ENCODE results near the gene ARHGAP26.
"Not testable (repeated sequence)": the region's sequence is repeated elsewhere in the genome, so short reads cannot be mapped to it uniquely, and the experiment has no call there.

Gene ARHGAP26

DNA sequence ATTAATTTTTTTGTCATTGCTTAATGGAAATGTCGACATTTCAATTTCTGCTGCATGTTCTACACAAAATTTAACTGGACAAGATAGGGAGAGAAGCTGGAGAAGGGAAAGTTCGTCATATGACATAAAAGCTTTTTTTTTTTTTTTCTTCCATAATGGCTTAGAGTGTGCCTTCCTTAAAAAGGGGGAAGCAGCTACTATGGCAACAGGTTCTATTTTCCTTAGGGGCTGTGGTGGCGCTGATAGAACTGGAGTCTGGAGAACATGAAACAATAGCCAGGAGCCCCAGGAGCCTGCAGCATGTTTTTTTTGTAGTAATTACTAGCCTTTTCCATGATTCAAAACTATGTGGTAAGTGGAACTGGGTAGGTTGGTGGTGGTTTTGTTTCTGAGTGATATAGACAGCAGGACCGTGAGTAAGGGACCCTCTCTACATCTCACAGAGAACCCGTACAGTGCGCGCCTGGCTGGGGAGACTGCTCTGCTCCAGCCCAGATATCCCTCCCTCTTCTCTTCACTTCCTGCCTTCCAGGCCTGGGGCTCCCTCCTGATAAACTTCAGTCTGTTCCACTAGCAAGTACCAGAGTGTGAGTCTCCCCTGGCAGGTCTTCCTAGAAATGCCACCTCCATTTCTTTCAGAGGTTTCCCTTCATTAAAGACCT lies 331.7 kb downstream of the ARHGAP26 start:
- Histone ChIP-seq H3K4me3 (no peak overlapping the region), H3K9me3 (no peaks in the 10 kb centered on the region), H3K4me1 (no peaks in the 10 kb centered on the region), H3K27me3 (ENCODE audit: low read depth) (no peaks in the 10 kb centered on the region), H3K36me3 (replicated peaks) (no peaks in the 10 kb centered on the region)
- in situ Hi-C loops (cut with MboI; ENCODE audit: low sequenced_read_pairs): no loop called here
- DNase-seq (ENCODE audit: low spot score in 2 of 2): no peak

- in situ Hi-C loops (cut with MboI; ENCODE audit: low sequenced_read_pairs): no loop called here
- Histone ChIP-seq H3K4me1 (no peaks in the 10 kb centered on the region), H3K27me3 (ENCODE audit: low read depth) (no peaks in the 10 kb centered on the region)
These were observed 332.2 kb downstream of the ARHGAP26 start for GRCh38 chr5:143102411-143102810.

DNA sequence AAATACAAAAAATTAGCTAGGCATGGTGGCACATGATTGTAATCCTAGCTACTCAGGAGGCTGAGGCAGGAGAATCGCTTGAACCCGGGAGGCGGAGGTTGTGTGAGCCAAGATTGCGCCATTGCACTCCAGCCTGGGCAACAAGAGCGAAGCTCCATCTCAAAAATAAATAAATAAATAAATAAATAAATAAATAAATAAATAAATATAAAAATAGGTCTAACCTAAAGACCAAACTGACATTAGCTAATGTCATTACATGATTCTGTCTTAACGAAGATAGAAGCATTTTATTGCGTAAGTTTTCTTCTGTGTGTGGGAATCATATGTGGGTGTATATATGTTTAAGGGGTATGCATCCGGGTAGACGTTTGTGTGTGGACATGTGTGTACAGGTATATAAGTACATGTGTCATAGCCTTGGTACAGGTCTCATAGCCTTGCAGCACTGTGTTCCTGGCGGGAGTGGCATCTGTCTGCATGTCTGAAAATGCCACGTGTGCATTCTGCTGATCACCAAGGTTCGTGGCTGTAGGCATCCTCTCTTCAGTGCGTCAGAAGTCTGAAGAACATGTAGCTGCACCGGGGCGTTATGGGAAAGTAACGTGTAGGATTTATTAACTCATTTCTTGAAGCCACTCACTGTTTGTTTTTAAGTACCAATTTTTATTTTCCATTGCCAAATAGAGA lies 335.2 kb downstream of the ARHGAP26 start:
- DNase-seq (ENCODE audit: low spot score in 2 of 2): no peak
- no peaks in the 10 kb centered on the region for H3K36me3 ChIP-seq (replicated peaks)
- in situ Hi-C loops (cut with MboI; ENCODE audit: low sequenced_read_pairs): no loop called here
- H3K27me3 ChIP-seq (ENCODE audit: low read depth): no peaks in the 10 kb centered on the region
- no peaks in the 10 kb centered on the region for H3K4me1 ChIP-seq
- H3K4me3 ChIP-seq: no peak overlapping the region
- no peaks in the 10 kb centered on the region for H3K9me3 ChIP-seq

More at GRCh38 chr5:143102411-143102810, 332.2 kb downstream of the ARHGAP26 start:
- no peak for DNase-seq (ENCODE audit: low spot score in 2 of 2)
- H3K4me3 ChIP-seq: no peak overlapping the region
- no peaks in the 10 kb centered on the region for H3K36me3 ChIP-seq (replicated peaks)
- no peaks in the 10 kb centered on the region for H3K9me3 ChIP-seq

DNA sequence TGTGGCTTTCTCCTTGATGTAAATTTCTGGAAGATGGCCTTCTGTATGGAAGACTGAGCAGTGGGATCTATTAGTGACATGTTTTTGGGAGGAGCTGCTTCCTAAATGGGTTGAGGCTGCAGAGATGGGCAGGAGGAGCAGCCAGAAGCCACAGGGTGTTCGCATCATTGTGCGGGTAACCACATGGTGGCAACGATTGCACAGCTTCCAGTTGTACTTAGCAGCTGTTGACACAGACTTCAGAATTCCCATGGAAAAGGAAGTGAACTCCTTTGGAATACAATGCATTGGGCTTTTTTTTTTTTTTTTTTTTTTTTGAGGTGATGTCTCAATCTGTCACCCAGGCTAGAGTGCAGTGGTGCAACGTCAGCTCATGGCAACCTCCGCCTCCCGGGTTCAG lies 336.0 kb downstream of the ARHGAP26 start:
- in situ Hi-C loops (cut with MboI; ENCODE audit: low sequenced_read_pairs): no loop called here

GRCh38 chr5:143108498-143109128 lies 338.4 kb downstream of the ARHGAP26 start:
- H3K27me3 ChIP-seq (ENCODE audit: low read depth): no peaks in the 10 kb centered on the region
- in situ Hi-C loops (cut with MboI; ENCODE audit: low sequenced_read_pairs): no loop called here
- no peak overlapping the region for H3K4me3 ChIP-seq
- peaks cover 6% of the 10 kb centered on the region; the same call in 1 of the 2 replicates for H3K4me1 ChIP-seq
- no peaks in the 10 kb centered on the region for H3K9me3 ChIP-seq
- DNase-seq (ENCODE audit: low spot score in 2 of 2): no peak
- no peaks in the 10 kb centered on the region for H3K36me3 ChIP-seq (replicated peaks)

More for the DNA sequence above, 336.0 kb downstream of the ARHGAP26 start:
- Histone ChIP-seq H3K9me3 (no peaks in the 10 kb centered on the region), H3K27me3 (ENCODE audit: low read depth) (no peaks in the 10 kb centered on the region), H3K36me3 (replicated peaks) (no peaks in the 10 kb centered on the region), H3K4me1 (peaks cover 5% of the 10 kb centered on the region; the same call in 1 of the 2 replicates), H3K4me3 (no peak overlapping the region)
- no peak for DNase-seq (ENCODE audit: low spot score in 2 of 2)

DNA sequence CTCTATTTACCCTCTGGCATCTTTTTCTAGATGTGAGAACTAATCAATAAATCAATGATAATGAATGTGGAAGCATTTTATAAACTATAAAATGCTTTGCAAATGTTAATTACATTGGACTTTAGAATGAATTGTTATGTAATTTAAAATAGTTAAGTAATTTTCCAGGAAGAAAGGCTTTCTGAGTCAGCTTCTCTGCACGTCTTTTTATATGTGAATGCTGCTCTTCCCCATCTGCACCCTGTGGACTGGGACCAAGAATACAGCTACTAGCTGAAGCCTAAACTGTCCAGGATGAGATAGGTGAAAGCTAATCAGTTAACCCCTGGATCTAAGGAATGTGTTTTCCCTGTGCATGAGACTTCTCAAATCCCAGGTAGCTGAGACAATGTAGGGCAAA lies 340.4 kb downstream of the ARHGAP26 start:
- H3K4me3 ChIP-seq: no peak overlapping the region

DNA sequence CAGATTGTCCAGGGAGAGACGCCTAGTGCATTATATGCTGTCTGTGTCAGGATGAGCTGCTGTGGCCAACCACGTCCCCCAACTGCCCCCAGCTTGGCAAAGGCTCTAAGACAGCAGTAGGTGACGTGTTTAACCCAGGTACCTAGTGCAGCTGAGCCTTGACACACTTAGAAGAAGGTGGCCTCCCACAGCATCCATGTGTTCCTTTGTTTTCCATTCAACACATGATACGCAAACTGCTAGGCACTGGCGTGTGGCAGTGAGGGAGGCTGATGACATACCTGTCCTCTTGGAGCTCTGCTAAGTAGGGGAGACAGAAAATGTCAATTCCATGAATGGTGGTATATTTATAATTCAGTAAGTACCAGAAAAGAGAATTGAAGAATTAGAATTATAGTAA lies 341.6 kb downstream of the ARHGAP26 start:
- Histone ChIP-seq H3K4me3 (no peak overlapping the region), H3K9me3 (no peaks in the 10 kb centered on the region), H3K4me1 (peaks cover 6% of the 10 kb centered on the region; the same call in 1 of the 2 replicates), H3K27me3 (ENCODE audit: low read depth) (no peaks in the 10 kb centered on the region), H3K36me3 (replicated peaks) (no peaks in the 10 kb centered on the region)
- DNase-seq (ENCODE audit: low spot score in 2 of 2): no peak
- in situ Hi-C loops (cut with MboI; ENCODE audit: low sequenced_read_pairs): no loop called here

More for the DNA sequence above, 340.4 kb downstream of the ARHGAP26 start:
- in situ Hi-C loops (cut with MboI; ENCODE audit: low sequenced_read_pairs): no loop called here
- DNase-seq (ENCODE audit: low spot score in 2 of 2): peak; percentile 26 to 58
- peaks cover 6% of the 10 kb centered on the region; the same call in 1 of the 2 replicates for H3K4me1 ChIP-seq
- no peaks in the 10 kb centered on the region for H3K9me3 ChIP-seq
- H3K27me3 ChIP-seq (ENCODE audit: low read depth): no peaks in the 10 kb centered on the region
- no peaks in the 10 kb centered on the region for H3K36me3 ChIP-seq (replicated peaks)

DNA sequence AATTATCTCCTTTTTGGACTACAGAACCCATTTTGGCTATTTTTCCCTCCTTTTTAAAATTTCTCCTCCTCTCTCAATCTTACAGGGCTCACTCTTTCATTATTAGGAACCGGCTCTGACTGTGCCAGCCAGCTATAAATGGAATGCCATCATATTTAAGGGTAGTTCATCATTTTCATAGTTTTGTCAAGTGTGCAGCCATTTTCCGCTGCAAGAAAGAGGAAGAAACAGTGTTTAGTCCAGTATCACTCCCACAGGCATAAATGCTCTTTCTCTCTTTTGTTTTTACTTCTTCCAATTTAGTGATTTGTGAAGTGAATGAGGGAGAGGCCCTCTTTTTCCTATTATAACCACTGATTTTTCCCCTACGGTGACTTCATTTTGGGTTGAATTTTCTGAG lies 343.3 kb downstream of the ARHGAP26 start:
- no peaks in the 10 kb centered on the region for H3K36me3 ChIP-seq (replicated peaks)
- no peaks in the 10 kb centered on the region for H3K27me3 ChIP-seq (ENCODE audit: low read depth)
- in situ Hi-C loops (cut with MboI; ENCODE audit: low sequenced_read_pairs): no loop called here
- peaks cover 6% of the 10 kb centered on the region; the same call in 1 of the 2 replicates for H3K4me1 ChIP-seq
- no peaks in the 10 kb centered on the region for H3K9me3 ChIP-seq
- DNase-seq (ENCODE audit: low spot score in 2 of 2): no peak
- no peak overlapping the region for H3K4me3 ChIP-seq

- in situ Hi-C loops (cut with MboI; ENCODE audit: low sequenced_read_pairs): no loop called here
- no peaks in the 10 kb centered on the region for H3K9me3 ChIP-seq
- DNase-seq (ENCODE audit: low spot score in 2 of 2): no peak
- no peaks in the 10 kb centered on the region for H3K27me3 ChIP-seq (ENCODE audit: low read depth)
- H3K4me3 ChIP-seq: no peak overlapping the region
- peaks cover 6% of the 10 kb centered on the region; the same call in 1 of the 2 replicates for H3K4me1 ChIP-seq
- H3K36me3 ChIP-seq (replicated peaks): no peaks in the 10 kb centered on the region
These were observed 344.3 kb downstream of the ARHGAP26 start for GRCh38 chr5:143114481-143114880.

DNA sequence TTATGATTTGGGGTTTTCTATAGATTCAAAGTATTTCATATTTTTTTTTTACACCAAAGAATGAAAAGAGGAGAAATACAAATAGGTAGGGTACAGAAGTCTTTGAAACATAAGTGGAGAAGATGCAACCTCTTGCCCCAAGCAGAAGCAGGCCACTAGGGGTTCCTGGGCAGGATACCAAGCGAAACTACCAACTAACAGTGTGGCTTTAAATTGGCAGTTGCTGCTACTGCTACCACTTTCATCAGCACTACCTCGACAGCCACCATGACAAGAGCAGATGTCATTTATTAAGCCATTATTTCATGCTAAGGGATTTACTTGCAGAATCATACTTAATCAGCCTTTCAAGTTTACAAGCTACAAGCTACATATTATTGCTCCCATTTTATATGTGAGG lies 345.2 kb downstream of the ARHGAP26 start:
- in situ Hi-C loops (cut with MboI; ENCODE audit: low sequenced_read_pairs): no loop called here
- Histone ChIP-seq H3K9me3 (no peaks in the 10 kb centered on the region), H3K36me3 (replicated peaks) (no peaks in the 10 kb centered on the region), H3K27me3 (ENCODE audit: low read depth) (no peaks in the 10 kb centered on the region), H3K4me3 (no peak overlapping the region), H3K4me1 (peaks cover 6% of the 10 kb centered on the region; the same call in 1 of the 2 replicates)
- no peak for DNase-seq (ENCODE audit: low spot score in 2 of 2)

DNA sequence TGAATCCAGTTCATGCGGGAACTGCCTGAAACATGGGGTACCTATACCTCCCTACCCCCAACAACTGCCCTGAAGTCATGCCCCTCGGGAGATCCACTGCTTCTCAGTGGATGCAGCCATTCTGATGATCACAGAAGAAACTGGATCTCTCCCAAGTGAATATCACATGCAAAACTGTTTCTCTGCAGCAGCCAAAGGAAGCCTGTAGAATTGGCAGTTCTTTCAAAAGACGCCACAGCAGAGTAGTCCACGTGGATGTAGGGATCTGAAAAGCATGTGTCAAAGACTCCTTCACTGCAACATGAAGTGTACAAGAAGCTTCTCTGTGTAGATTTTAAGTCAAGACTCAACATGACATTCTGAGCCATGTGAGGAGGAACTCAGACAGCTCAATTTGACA lies 346.6 kb downstream of the ARHGAP26 start:
- Histone ChIP-seq H3K4me1 (no peaks in the 10 kb centered on the region), H3K27me3 (ENCODE audit: low read depth) (no peaks in the 10 kb centered on the region), H3K9me3 (no peaks in the 10 kb centered on the region), H3K4me3 (no peak overlapping the region), H3K36me3 (replicated peaks) (no peaks in the 10 kb centered on the region)
- no peak for DNase-seq (ENCODE audit: low spot score in 2 of 2)
- in situ Hi-C loops (cut with MboI; ENCODE audit: low sequenced_read_pairs): no loop called here

GRCh38 chr5:143117821-143118220 lies 347.6 kb downstream of the ARHGAP26 start:
- no peak overlapping the region for H3K4me3 ChIP-seq
- no peaks in the 10 kb centered on the region for H3K9me3 ChIP-seq
- H3K27me3 ChIP-seq (ENCODE audit: low read depth): no peaks in the 10 kb centered on the region
- H3K4me1 ChIP-seq: no peaks in the 10 kb centered on the region
- in situ Hi-C loops (cut with MboI; ENCODE audit: low sequenced_read_pairs): no loop called here
- DNase-seq (ENCODE audit: low spot score in 2 of 2): no peak
- no peaks in the 10 kb centered on the region for H3K36me3 ChIP-seq (replicated peaks)

- no peaks in the 10 kb centered on the region for H3K4me1 ChIP-seq
- H3K9me3 ChIP-seq: no peaks in the 10 kb centered on the region
- H3K4me3 ChIP-seq: no peak overlapping the region
- no peaks in the 10 kb centered on the region for H3K27me3 ChIP-seq (ENCODE audit: low read depth)
- in situ Hi-C loops (cut with MboI; ENCODE audit: low sequenced_read_pairs): no loop called here
- H3K36me3 ChIP-seq (replicated peaks): no peaks in the 10 kb centered on the region
- DNase-seq (ENCODE audit: low spot score in 2 of 2): no peak
These were observed 348.0 kb downstream of the ARHGAP26 start for GRCh38 chr5:143118222-143118621.

- not testable (repeated sequence) for H3K36me3 ChIP-seq (replicated peaks); H3K9me3 ChIP-seq
These were observed 348.6 kb downstream of the ARHGAP26 start for GRCh38 chr5:143118818-143119217.

More at GRCh38 chr5:143118818-143119217, 348.6 kb downstream of the ARHGAP26 start:
- H3K27me3 ChIP-seq (ENCODE audit: low read depth); H3K4me1 ChIP-seq; DNase-seq (ENCODE audit: low spot score in 2 of 2); H3K4me3 ChIP-seq; in situ Hi-C loops (cut with MboI; ENCODE audit: low sequenced_read_pairs): not testable (repeated sequence)
